ENCODE results near the gene CLSTN2. TPM values are rescaled to one million over a fixed set of nuclear protein-coding genes. Genes with fewer than 3 reads are reported as not detected.

The CLSTN2 gene
- total RNA-seq, 1 experiment from 2014 or later = 0.68 TPM

DNA sequence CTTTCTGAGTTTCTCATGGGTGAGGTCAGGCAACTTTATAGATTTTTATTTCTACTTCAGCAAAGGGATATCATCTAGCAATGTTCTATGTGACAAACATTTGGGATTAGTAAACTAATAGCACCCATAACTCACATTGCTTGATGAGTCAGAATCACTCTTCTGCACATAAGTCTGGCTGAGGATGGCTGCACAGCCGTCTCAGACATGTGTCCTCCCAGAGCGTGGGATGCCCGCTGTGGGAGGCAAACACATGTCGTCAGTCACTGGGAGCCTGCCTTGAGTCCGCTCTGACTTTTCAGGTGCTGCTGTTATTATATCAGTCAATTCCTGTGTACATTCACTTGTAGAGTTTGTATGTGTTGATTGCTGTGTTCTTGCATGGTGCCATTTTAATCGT, 512.2 kb downstream of the CLSTN2 start:
- Histone ChIP-seq H3K9me3 (ENCODE audit: control insufficient read depth, low read depth, low read length) (no peaks in the 10 kb centered on the region), H3K18ac (ENCODE audit: insufficient read length, low read depth, low read length) (no peak overlapping the region), H3K79me2 (ENCODE audit: insufficient read depth, low read length) (no peaks in the 10 kb centered on the region), H4K91ac (ENCODE audit: insufficient read length, low read depth, low read length) (no peak overlapping the region), H2BK5ac (ENCODE audit: insufficient read length, low read length) (no peak overlapping the region), H3K56ac (ENCODE audit: insufficient read length, low read depth, low read length) (no peak overlapping the region), H3K23me2 (ENCODE audit: insufficient read length, low read depth, low read length, poor library complexity, severe bottlenecking) (no peaks in the 10 kb centered on the region), H3K14ac (ENCODE audit: insufficient read depth, low read length) (no peak overlapping the region), H3K23ac (ENCODE audit: insufficient read length, low read depth, low read length) (no peak overlapping the region), H2AFZ (ENCODE audit: low read length) (no peak overlapping the region), H4K8ac (replicated peaks; ENCODE audit: insufficient read length, low read depth, low read length) (no peak overlapping the region), H3T11ph (ENCODE audit: low read length) (no peak overlapping the region), H2BK12ac (ENCODE audit: insufficient read length, low read depth, low read length) (no peak overlapping the region), H3K4me2 (ENCODE audit: insufficient read depth, insufficient read length, low read length) (no peak overlapping the region), H2AK5ac (ENCODE audit: insufficient read length, low read length) (no peak overlapping the region), H3K27me3 (ENCODE audit: insufficient read depth, low read length) (no peaks in the 10 kb centered on the region), H3K4ac (ENCODE audit: low read depth, low read length) (no peak overlapping the region), H4K20me1 (ENCODE audit: control insufficient read depth, insufficient read depth, insufficient read length) (no peaks in the 10 kb centered on the region), H3K79me1 (ENCODE audit: insufficient read depth, low read depth, low read length, poor library complexity, severe bottlenecking) (no peaks in the 10 kb centered on the region), H2BK20ac (ENCODE audit: low read depth, low read length, poor library complexity, severe bottlenecking) (no peak overlapping the region), H2BK120ac (ENCODE audit: low read depth, low read length, poor library complexity, severe bottlenecking) (no peak overlapping the region), H3K4me1 (ENCODE audit: insufficient read depth, low read length) (no peaks in the 10 kb centered on the region), H3K9ac (ENCODE audit: extremely low read depth, insufficient read length, low read length) (no peak overlapping the region), H4K5ac (ENCODE audit: insufficient read length, low read depth, low read length) (no peak overlapping the region), H2BK15ac (ENCODE audit: low read depth, low read length) (no peak overlapping the region), H3K27ac (ENCODE audit: insufficient read length, low read depth, low read length) (no peak overlapping the region)
- peaks cover 17 to 19% of the 10 kb centered on the region in 2 experiments for H3K4me1 Mint-ChIP-seq
- DNase-seq = no peak
- WGBS (ENCODE audit: extremely low coverage, insufficient read length, low lambda C conversion rate) = no CpG with 5 or more reads among the region's 6 CpGs
- no peaks in the 10 kb centered on the region for H3K36me3 Mint-ChIP-seq (ENCODE audit: insufficient read depth in 1 of 3, low read depth in 3 of 3)
- H3K27me3 Mint-ChIP-seq (ENCODE audit: low read depth) = peaks cover 4% of the 10 kb centered on the region; the same call in 1 of the 2 replicates
- no peaks in the 10 kb centered on the region for H3K9me3 Mint-ChIP-seq
- no peak overlapping the region for H3K27ac Mint-ChIP-seq
- TF ChIP-seq, protein P1, sequence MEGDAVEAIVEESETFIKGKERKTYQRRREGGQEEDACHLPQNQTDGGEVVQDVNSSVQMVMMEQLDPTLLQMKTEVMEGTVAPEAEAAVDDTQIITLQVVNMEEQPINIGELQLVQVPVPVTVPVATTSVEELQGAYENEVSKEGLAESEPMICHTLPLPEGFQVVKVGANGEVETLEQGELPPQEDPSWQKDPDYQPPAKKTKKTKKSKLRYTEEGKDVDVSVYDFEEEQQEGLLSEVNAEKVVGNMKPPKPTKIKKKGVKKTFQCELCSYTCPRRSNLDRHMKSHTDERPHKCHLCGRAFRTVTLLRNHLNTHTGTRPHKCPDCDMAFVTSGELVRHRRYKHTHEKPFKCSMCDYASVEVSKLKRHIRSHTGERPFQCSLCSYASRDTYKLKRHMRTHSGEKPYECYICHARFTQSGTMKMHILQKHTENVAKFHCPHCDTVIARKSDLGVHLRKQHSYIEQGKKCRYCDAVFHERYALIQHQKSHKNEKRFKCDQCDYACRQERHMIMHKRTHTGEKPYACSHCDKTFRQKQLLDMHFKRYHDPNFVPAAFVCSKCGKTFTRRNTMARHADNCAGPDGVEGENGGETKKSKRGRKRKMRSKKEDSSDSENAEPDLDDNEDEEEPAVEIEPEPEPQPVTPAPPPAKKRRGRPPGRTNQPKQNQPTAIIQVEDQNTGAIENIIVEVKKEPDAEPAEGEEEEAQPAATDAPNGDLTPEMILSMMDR (conservative IDR thresholded peaks at IDR 0.05) = no peak
- no peak overlapping the region for H3K4me3 Mint-ChIP-seq

Data from H9 (cell line).